Measurements from ENCODE around the gene SCAF1. TPM values are rescaled to one million over a fixed set of nuclear protein-coding genes. Genes with fewer than 3 reads are reported as not detected.

SCAF1 gene
- total RNA-seq, 1 donor from 2014 or later: 51.0 TPM

- TF ChIP-seq CTCF (conservative IDR thresholded peaks at IDR 0.05; ENCODE audit: low read depth, low read length): no peak
- DNase-seq (ENCODE audit: low read depth): no peak
- H3K4me3 ChIP-seq (ENCODE audit: low read depth, low read length): no peak overlapping the region
Measured at GRCh38 chr19:49601482-49602038, 40.4 kb upstream of the SCAF1 start.

DNA sequence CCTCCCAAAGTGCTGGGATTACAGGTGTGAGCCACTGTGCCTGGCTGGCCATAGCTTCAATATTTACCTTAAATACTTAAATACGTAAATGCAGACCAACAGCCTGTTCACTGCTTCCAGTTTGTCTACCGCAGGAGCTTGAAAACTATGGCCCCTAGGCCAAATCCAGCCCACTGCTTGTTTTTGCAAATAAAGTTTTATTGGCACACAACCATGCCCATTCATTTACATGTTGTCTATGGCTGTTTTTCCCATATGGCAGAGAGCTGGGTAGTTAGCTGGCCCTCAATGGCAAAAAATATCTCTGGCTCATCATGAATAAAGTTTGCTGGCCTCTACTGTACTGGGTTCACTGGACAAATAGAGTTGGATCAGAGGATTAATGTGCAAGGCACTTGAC lies 39.2 kb upstream of the SCAF1 start:
- no peak for TF ChIP-seq CTCF (conservative IDR thresholded peaks at IDR 0.05; ENCODE audit: low read depth, low read length)
- no peak for DNase-seq (ENCODE audit: low read depth)
- no peak overlapping the region for H3K4me3 ChIP-seq (ENCODE audit: low read depth, low read length)

GRCh38 chr19:49605605-49606004 lies 36.4 kb upstream of the SCAF1 start:
- no peak overlapping the region for H3K4me3 ChIP-seq (ENCODE audit: low read depth, low read length)
- no peak for DNase-seq (ENCODE audit: low read depth)
- TF ChIP-seq CTCF (conservative IDR thresholded peaks at IDR 0.05; ENCODE audit: low read depth, low read length): no peak

DNA sequence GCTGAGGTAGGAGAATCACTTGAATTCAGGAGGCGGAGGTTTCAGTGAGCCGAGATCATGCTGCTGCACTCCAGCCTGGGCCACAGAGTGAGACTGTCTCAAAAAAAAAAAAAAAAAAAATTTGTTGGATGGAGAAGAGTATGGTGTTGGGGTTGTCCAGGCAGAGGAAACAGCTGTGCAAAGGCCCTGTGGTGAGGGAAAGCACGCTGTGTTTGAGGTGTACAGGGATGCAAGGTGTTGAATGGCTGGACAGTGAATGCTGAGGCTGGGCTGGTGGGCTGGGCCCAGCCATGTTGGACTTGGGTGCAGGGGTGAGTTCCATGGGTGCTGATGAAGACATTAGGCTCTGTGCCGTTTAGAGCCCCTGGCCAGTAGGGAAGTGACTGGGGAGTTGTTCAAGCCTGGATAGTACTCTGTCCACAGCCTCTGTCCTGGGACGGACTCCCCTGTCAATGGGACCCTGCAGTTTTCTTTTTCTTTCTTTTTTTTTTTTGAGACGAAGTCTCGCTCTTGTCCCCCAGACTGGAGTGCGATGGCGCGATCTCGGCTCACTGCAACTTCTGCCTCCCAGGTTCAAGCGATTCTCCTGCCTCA lies 32.4 kb upstream of the SCAF1 start:
- TF ChIP-seq CTCF (conservative IDR thresholded peaks at IDR 0.05; ENCODE audit: low read depth, low read length): no peak
- no peak overlapping the region for H3K4me3 ChIP-seq (ENCODE audit: low read depth, low read length)
- DNase-seq (ENCODE audit: low read depth): no peak

- H3K4me3 ChIP-seq (ENCODE audit: low read depth, low read length): no peak overlapping the region
- no peak for DNase-seq (ENCODE audit: low read depth)
- no peak for TF ChIP-seq CTCF (conservative IDR thresholded peaks at IDR 0.05; ENCODE audit: low read depth, low read length)
Measured at GRCh38 chr19:49613374-49613773, 28.6 kb upstream of the SCAF1 start.

GRCh38 chr19:49614096-49614833 lies 27.7 kb upstream of the SCAF1 start:
- no peak for DNase-seq (ENCODE audit: low read depth)
- no peak for TF ChIP-seq CTCF (conservative IDR thresholded peaks at IDR 0.05; ENCODE audit: low read depth, low read length)
- no peak overlapping the region for H3K4me3 ChIP-seq (ENCODE audit: low read depth, low read length)
